Adipose tissue (tissue), 3 donors: Measurements from ENCODE around the gene PLXNB2. TPM values are rescaled to one million over a fixed set of nuclear protein-coding genes. Genes with fewer than 3 reads are reported as not detected.
"Not testable (repeated sequence)": the region's sequence is repeated elsewhere in the genome, so short reads cannot be mapped to it uniquely, and the experiment has no call there.

ENCODE experiments used
- H3K27ac ChIP-seq: one replicate; pipeline ENCODE4 v1.5.1; 2013; ENCODE audit warnings: low read depth, low read length
- WGBS, 3 donors: extraction: QIAGEN DNeasy Blood & Tissue Kit; methylation state at CpG; one replicate each; pipeline ENCODE4 v1.1.7; 2013; 5-methylcytosine and 5-hydroxymethylcytosine counted together
- polyA plus RNA-seq, 3 donors: library from polyadenylated mRNA; stranded (reverse); fragments of 200-250 nt; gene quantifications; one replicate each; pipeline ENCODE4 v1.2.3, GENCODE V29; 2013
- donor health status: healthy with polysubstance abuse.
- donor health status: Bipolar disorder and iron deficiency.
- donor health status: healthy.

Gene PLXNB2
- polyA plus RNA-seq, 3 donors: 41.6 to 80.4 (median 67.8) TPM

DNA sequence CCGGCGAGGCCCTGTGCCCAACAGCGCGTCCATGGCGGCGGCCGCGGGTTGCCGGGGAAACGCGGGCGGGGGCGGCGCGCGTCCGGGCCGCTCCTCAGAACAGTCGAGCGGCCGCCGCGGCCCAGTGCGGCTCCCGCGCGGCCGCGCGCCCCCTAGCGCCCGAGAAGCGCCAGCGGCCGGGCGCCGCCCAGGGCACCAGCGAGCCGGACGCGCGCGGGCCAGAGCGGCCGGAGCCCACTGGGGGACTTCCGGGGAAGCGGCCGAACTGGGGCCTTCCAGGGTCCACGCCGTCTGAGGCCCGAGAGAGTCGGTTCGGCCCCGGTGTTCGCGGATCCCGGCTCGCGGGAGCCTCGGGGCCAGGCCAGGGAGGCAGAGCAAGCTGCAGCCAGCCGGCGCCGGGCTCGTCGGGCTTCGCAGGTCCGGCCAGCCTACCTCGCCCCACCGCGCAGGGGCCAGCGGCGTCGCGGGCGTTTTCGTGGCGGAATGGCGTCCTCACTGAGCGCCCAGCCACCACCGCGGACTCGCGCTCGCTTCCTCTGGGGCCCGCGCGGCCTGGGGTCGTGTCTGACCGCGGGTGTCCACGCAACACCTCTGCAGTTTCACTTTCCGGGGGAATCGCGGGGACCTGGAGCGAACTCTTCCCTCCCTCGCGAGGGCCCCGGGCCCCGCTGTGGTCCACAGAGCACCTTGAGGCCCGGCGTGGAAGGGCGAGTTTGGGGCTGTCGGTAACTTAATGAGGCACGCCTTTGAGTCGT lies 19.7 kb upstream of the PLXNB2 start, which contains the start of gene DENND6B:
Gene DENND6B (minus strand): TSS at position 57 of the 755 bp plus-strand sequence. CDS start 24 bp downstream, at position 33.
- WGBS, 3 donors: 1 to 2% (median 1%) methylated on average over 80 to 105 of the region's 105 CpGs
- peak within 1 kb of the TSS; percentile 29 for H3K27ac ChIP-seq

DNA sequence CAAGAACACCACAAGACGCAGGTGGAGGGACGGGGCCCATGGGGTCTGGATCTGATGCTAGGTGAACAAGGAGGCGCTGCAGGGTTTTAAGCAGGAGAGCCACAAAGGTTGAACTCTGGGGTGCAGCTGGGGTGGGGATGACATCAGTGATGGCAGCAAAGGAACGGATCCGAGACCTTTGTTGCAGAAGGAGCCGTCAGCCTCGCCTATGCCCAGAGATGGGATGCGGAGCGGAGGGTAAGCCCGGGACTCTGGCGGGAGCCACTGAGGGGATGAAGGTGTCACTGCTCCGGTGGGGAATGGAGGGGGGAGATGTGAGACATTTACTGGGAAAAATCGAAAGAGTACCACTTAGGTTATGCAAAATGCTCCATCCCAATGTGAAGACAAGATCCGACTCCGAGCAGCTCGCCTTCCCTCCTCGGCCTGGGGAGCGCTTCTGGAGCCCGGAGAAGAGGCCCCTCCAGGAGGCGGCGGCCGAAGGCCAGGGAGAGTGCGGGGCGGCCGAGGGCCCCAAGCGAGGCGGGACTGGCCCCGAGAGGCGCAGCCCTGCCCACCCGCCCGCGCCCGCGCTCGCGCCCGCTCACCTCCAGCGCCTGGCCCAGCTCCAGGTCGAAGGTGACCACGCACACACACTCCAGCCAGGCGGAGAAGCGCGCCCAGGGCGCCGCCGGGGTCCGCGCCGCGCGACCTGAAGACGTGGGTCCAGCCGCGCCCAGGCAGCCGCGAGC lies 18.9 kb upstream of the PLXNB2 start:
- H3K27ac ChIP-seq: no peak overlapping the region
- 15 to 18% (median 17%) methylated on average over 38 to 56 of the region's 56 CpGs for WGBS, 3 donors

DNA sequence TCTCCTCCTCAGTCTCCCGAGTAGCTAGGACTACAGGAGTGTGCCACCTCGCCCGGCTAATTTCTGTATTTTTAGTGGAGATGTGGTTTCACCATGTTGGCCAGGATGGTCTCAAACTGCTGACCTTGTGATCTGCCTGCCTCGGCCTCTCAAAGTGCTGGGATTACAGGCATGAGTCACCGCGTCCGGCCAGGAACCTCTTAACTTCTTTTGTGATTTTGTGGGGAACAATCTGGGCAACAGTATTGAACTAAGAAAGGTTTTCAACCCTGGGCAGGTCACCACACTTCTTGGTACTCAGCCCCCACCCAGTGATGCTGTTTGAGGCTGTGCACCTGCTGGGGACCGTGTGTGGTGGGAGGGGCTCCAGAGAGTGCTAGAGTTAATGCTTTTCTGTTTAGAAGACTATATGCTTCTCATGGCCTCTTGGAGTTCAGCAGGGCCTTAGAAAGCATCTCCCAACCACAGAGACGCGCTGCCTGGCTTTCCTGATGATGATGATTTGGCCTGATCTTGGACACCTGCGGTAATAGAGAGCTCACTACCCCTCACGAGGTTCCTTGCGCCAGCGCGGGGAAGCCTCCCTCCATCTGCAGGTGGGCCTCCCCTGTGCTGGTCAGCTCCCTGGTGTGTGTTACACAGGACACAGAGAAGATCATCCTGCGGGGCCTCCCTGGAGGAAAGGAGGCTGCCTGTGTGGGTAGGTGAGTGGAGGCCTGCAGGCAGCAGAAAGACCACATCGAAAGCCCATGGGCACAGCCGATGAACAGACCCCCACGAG lies 18.2 kb upstream of the PLXNB2 start:
- 83 to 87% (median 85%) methylated on average over 19 of the region's 19 CpGs for WGBS, 3 donors

DNA sequence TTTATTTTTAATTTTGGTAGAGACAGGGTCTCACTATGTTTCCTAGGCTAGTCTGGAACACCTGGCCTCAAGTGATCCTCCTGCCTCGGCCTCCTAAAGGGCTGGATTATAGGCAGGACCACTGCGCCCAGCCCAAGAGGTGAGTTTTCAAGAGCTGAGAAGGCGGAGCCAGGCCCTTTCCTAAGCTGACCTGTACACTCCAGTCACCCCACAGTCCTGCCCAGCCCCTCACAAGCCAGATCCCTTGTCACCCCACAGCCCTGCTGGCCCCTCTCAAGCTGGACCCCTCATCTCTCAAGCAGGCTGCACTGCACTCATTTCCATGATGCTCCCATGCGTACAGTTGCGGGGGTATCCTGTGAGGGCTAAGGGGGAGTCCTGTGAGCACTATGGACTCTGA lies 16.5 kb upstream of the PLXNB2 start:
- no peak overlapping the region for H3K27ac ChIP-seq
- 94 to 98% (median 98%) methylated on average over 5 of the region's 5 CpGs for WGBS, 3 donors

More for the DNA sequence above, 18.2 kb upstream of the PLXNB2 start:
- no peak overlapping the region for H3K27ac ChIP-seq

DNA sequence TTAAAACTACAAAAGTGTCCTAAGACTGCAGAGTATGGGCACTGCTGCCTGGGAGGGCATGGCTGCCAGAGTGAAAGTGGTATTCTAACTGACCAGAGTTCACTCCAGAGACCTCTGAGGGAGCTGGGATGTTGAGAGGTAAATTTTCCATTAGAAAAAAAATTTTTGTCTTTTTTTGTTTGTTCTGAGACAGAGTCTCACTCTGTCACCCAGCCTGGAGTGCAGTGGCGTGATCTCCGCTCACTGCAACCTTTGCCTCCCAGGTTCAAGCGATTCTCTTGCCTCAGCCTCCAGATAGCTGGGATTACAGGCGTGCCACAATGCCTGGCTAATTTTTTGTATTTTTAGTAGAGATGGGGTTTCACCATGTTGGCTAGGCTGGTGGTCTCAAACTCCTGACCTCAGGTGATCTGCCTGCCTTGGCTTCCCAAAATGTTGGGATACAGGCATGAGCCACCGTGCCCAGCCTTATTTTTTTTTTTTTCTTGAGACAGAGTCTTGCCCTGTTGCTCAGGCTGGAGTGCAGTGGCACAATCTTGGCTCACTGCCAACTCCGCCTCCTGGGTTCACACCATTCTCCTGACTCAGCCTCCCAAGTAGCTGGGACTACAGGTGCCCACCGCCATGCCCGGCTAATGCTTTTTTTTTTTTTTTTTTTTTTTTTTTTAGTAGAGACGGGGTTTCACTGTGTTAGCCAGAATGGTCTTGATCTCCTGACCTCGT lies 15.1 kb upstream of the PLXNB2 start:
- H3K27ac ChIP-seq: not testable (repeated sequence)
- WGBS, 3 donors: 80 to 91% (median 85%) methylated on average over 8 to 9 of the region's 10 CpGs

DNA sequence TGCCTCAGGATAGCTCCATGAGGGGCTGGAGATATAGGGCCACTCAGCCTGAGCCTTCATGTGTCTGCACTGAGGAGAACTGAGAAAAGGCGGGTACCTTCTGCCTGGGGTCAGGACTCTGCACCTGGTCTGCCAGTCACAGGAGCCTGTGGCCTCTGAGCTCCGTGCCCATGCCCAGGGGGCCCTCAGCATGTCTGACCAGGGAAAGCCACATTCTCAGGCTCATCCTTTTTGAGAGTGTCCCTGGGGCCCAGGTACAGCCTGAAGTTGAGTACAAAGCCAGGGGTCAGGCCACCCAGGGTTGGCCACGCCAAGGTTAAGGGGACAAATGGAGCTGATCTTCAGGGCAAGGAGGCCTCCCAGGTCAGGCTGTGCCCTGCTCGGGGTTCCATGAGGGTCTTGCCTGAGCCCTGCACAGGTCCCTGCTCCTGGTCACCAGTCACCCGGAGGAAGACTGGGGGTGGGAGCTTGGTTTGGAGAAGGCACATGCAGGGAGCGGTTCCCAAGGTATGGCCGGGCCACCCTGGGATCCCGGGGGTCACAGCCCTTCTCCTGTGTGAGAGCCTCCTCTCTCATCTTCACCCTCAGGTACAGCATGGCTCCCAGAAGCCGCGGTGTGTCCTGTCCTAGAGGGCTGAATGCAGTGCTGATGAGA lies 13.4 kb upstream of the PLXNB2 start:
- 87 to 89% (median 88%) methylated on average over 10 of the region's 10 CpGs for WGBS, 3 donors

DNA sequence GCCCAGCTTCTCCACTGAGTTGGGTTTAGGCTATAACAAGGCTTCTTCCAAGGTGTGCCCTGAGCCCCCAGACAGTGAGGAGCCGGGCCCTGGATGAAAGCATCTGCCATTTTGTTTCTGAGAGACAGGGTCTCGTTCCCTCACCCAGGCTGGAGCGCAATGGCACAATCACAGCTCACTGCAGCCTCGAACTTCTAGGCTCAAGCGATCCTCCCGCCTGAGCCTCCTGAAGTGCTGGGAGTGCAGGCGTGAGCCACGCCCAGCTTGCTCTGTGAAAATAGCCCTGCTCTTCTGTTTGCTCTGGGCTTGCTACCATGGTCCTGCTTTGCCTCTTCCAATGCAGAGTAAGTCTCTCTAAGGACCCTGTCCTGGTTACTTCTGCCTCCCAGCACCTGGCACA lies 12.7 kb upstream of the PLXNB2 start:
- H3K27ac ChIP-seq: no peak overlapping the region
- WGBS, 3 donors: 89 to 91% (median 89%) methylated on average over 8 of the region's 8 CpGs

More for the DNA sequence above, 13.4 kb upstream of the PLXNB2 start:
- H3K27ac ChIP-seq: no peak overlapping the region

DNA sequence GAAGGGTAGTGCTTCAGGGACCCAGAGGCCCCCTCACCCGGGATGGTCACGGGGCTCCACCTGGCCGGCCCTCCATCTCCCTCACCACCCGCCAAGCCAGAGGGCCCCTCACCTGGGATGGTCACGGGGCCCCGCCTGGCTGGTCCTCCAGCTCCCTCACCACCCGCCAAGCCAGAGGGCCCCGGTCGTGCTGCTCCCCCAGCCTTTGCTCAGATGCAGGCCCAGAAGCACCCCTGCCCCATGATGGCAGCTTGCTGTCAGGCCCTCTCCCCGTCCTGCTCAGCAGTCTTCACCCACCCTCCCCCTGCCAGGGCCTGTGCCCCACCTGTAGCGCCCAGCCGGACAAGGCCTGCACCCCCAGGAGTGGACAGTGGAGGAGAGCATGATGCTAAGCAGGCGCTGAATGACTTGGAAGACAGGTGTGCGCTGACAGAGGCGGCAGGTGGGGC lies 12.1 kb upstream of the PLXNB2 start:
- no peak overlapping the region for H3K27ac ChIP-seq
- WGBS, 3 donors: 85 to 95% (median 93%) methylated on average over 14 to 15 of the region's 15 CpGs

DNA sequence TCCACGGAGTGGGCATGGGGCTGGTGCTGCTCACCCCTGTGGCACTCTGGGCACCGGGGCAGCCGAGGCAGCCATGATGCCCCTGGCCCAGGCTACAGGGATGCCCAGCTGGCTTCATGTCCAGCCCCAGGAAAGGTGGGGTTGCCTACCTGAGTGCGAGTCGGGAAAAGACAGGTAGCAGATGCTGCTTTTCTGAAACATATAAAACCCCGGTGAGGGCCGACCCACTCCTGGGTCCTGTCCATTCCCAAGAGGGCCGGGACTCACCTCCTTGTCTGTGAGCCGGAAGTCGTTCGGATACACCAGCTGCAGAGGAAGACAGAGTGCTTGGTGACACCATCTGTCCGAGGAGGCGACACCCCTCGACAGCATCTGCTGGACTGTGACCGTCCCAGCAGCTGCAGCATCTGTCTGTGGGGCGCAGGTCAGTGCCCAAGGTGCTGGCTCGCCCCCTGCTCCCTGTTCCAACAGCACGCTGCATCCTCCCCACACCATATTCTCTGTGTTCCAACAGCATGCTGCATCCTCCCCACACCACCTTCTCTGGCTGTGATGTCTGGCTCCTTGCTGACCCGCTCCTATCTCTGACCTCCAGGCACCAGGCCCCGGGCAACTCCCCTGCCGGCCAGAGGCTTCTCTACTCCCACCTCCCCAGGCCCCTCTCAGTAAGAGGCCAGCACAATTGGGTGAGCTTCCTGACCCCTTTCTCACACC lies 11.4 kb upstream of the PLXNB2 start:
- no peak overlapping the region for H3K27ac ChIP-seq
- 80 to 87% (median 81%) methylated on average over 21 of the region's 21 CpGs for WGBS, 3 donors

DNA sequence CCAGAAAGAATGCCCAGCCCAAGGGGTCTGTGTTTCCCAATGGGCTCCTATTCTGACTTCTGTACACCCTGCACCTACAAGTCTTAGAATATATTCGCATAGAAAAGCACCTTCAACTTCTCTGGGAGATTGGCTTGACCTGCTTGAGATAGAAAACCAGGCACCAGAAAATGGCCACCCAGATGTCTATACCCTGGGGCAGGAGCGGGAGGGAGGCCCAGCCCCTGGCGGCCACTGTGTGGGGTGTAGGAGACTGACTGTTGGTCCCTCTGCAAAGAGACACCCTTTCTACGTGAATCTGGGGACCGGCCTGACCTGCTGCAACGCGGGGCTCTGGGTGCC lies 10.9 kb upstream of the PLXNB2 start:
- WGBS, 3 donors: 84 to 88% (median 86%) methylated on average over 7 of the region's 7 CpGs
- no peak overlapping the region for H3K27ac ChIP-seq

DNA sequence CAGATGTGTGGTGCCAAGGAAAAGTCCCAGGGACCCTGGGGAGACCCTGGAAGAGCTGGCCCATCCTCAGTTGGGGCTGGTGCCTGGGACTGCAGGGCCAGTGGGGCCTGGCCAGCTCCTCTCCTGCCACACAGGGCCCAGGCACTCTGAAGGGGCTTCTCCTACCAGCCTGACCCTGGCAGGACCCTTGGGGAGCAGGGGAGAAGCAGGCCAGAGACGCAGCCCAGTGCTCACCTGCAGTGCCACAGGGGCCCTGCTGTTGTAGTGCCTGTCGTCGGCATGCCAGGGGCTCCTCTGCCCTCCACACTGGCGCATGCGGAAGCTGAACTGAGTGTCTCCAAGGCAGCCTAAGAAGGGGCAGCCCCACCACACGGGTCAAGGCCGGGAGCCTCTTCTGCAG lies 10.2 kb upstream of the PLXNB2 start:
- no peak overlapping the region for H3K27ac ChIP-seq
- 84 to 92% (median 84%) methylated on average over 4 to 7 of the region's 7 CpGs for WGBS, 3 donors

DNA sequence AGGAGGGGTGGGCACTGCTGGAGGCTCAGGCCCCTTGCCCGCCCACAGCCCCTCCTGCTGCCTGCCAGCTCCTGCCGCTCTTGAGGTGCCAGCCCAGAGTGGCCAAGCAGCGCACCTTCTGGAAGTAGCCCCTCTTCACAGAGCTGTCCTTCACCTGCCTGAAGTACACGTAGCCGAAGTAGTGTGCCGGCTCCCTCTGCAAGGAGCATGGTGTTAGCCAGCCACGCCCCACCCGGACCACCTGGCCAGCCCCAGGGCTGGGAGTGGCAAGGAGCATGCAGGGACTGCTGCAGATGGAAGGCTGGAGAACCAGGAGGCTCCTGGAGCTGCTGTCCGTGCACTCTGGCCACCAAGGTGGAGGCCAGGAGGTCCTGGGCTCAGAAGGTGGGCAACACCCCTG lies 9.7 kb upstream of the PLXNB2 start:
- WGBS, 3 donors: 92 to 97% (median 95%) methylated on average over 9 of the region's 9 CpGs
- H3K27ac ChIP-seq: no peak overlapping the region

DNA sequence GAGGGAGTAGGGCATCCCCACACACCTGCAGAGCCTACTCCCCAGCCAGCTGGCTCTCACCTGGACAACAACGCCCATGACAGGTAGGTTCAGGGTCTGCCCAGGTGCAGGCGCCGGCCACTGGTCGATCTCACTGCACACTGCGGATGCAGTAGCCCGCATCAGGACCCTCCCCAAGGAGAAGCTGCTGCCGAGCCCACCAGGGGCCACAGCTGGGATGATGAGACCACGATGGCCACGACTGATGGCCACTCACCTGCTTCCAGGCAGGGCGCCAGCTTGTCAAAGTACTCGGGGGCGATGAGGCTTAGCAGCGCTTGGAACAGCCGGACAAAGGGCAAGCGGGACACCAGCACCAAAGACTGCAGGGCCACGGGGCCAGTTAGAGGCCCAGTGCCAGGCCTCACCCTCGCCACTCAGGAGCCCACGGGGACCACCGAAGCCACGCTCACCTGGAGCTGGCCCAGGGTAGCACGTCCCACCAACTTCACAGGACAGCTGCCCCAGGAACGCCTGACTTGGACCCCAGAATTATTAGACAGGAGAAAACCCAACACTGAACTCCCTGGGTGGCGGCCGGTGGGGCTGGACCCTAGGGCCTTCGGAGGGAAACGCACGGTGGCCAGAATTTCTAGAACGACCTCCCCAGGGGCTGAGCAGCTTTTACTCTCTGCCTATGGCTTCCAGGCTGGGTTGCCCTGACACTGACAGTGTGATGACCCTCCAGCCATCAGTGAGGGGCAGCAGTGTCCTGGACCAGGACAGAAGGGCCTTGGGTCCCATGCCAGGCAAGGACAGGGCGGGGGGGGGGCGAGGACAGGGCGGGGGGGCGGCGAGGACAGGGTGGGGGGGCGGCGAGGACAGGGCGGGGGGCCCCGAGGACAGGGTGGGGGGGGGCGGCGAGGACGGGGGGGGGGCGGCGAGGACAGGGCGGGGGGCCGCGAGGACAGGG lies 8.9 kb upstream of the PLXNB2 start:
- H3K27ac ChIP-seq: no peak overlapping the region
- 84 to 92% (median 91%) methylated on average over 28 to 29 of the region's 45 CpGs for WGBS, 3 donors

DNA sequence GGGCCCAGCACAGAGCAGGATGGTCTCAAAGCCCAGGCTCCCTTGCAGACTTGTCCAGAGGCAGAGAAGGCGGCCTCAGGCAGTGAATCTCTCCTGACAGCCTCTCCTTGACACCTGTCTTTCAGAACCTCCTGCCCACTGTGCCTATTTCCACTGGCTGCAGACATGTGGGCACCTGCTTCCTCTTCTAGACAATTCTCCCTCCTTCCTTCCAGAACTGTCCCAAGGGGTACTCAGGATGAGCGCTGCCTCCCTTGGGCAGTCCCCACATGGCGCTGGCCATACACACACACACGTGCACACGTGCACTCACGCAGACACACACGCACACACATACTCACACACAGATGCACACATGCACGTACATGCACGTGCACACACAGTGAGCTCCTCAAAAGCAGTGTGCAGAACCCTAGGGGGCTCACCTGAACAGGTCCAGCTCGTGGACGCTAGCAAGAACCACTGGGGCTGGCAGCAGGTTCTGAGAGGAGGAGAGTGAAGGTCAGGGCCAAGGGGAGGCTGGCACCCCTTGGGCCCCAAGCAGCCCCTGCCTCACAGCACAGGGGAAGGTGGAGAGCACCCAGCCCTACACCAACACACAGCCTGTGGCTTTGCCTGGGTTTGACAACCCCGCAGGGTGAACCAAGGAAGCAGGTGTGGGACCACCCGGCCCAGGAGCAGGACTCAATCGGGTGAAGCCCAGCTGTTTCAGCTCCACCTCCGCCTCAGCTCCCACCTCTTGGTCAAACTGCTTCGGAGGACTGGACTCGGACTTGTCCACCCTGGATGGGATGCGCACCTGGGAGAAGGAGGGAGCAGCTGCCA lies 8.1 kb upstream of the PLXNB2 start:
- 86 to 91% (median 89%) methylated on average over 18 of the region's 18 CpGs for WGBS, 3 donors
- no peak overlapping the region for H3K27ac ChIP-seq

DNA sequence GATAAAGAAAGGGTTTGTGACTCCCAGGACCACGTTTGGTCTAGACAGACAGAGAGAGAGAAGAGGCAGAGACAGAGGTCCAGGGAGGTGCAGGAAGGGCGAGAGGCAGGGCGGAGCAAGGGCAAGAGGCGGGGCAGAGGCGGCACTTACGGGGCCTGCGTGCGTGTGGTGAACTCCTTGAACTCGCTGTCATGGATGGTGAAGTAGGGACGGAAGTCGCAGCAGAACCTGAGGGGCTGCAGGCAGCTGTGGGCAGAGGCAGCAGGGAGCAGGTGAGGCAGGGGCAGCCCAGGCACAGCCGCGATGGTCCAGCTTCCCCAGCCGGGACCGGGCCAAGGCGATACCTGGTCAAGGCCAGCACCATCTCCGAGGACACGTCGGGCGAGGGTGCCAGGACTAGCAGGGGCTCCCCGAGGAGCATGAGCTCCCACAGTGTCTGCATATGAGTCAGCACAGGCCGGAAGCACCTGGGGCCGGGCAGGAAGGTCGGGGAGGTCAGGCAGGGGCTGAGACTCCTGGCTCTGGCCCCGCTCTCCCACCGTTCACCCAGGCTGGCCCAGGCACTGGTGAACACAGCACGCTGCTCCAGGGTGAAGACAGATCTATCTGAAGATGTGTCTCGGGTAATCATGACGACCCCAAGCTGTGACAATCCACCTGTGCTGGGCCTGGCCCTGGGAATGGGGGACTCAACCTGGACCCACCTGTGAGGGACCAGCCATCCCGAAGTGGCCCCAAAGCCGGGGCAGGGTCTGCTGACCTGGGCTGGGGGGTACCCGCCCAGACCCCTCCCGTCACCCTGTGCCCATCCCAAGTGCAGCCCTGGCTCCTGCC lies 7.2 kb upstream of the PLXNB2 start:
- H3K27ac ChIP-seq: no peak overlapping the region

More for the DNA sequence above, 7.2 kb upstream of the PLXNB2 start:
- WGBS, 3 donors: 43 to 77% (median 47%) methylated on average over 31 to 33 of the region's 33 CpGs
